GM21737 (cell line): ENCODE results near the gene FLACC1.
A peak's percentile ranks its signal among the peaks of the same experiment; 100 is the strongest.
"Not testable (repeated sequence)": the region's sequence is repeated elsewhere in the genome, so short reads cannot be mapped to it uniquely, and the experiment has no call there.

Experiments used
- ATAC-seq: cut with Tn5 transposase; IDR thresholded peaks from one replicate; pipeline ENCODE4 v1.9.1; 2021; ENCODE audit warnings: mild to moderate bottlenecking, moderate library complexity; ENCODE audit not compliant: unreplicated experiment

FLACC1 gene

DNA sequence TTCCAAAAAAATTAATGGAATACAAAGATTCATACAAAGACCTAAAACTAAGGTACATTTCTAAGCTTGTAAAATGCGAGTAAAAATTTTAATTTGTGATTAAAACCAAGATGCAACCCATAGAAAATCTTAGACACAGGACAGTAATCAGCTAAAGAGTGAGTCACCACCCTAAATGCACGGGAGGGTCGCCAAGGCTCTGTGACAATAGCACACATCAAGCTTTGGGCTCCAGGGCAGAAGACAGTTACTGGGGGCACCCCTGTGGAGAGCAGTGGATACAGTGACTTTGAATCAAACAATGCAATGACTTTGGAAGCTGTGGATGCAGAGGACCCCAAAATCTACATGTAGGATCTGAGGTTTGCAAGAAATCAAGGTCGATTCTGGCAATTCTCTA lies 7.5 kb downstream of the FLACC1 start:
- no peak for ATAC-seq

DNA sequence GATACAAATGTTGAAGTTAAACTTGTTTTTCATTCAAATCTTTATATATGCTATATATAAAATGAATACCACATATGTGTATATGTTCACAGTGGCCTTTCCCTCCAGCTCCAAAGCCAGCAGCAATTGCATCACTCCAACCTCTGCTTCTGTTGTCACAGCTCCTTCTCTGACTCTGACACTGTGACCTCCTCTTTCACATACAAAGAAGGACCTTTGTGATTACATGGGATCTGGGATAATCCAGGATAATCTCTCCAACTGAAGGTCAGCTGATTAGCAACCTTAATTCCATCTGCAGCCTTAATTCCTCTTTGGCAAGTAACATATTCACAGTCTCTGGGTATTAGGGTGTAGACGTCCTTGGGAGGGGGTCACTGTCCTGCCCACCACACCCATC lies 8.4 kb downstream of the FLACC1 start:
- ATAC-seq = no peak

DNA sequence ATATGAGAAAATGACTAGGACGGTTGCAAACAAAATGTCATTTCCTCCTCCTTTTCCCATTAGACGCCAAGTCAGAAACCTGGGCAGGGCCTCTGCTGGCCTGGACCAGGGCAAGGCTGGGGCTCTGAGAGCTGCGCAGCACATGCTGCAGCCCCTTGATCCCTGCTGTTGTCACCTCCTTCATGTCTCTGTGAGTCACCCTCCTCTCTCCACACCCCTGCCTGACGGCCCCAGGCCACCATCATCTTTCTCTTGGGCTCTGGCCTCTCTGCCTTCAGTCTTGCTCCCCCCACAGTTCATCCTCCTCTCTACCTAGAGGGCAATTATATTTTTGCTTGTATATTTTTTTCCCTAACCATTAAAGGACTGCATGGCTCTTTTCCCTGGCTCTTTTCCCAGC lies 10.0 kb downstream of the FLACC1 start:
- no peak for ATAC-seq

DNA sequence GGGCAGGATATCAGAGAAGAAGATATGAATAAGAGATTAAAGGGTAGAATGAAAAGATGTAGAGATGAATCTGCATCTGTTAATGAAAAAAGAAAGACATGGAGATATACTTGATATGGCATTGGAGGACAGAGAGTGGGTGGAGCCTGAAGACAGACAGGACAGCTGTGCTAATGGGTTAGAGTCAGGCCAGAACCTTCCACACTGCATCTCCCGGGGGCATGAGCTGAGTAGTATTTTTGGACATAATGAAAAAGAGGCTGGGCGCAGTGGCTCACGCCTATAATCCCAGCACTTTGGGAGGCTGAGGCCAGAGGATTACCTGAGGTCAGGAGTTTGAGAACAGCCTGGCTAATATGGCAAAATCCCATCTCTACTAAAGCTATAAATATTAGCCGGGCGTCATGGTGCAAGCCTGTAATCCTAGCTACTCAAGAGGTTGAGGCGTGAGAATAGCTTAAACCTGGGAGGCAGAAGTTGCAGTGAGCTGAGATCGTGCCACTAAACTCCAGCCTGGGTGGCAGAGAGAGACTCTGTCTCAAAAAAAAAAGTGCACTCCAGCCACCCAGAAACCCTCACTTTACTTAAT lies 11.4 kb downstream of the FLACC1 start:
- no peak for ATAC-seq

DNA sequence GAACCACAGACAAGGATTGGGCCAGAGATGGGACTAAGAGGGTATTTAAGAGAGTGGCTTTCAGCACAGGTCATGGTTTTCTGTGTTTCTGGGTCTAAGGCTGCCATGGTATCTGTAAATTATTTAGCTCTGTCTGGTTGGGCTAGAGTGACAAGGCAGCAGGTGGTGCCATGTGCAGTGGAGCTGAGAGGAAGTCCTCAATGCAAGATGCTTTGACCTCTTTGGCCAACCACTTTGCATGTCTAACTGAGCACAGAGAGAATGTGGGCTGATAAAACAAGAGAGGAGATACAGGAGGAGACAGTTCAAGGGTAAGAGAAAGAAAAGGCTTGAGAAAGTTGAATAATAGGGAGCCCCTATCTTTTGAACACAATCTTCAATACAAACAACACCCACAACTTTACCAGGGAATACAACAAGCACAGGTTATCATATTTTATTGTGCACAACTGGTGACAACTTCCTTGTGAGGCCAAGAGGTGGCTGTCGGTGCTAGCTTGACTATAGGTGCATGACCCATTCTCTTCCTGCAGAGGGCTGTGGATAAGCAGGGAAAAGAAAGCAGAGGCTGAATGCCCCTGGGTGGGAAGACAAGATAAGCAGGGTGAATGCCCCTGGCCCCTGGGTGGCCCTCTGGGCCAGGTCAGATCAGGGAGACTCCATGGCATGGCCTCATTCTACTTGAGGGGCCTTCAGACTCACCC lies 12.3 kb downstream of the FLACC1 start:
- peak; percentile 94 for ATAC-seq

DNA sequence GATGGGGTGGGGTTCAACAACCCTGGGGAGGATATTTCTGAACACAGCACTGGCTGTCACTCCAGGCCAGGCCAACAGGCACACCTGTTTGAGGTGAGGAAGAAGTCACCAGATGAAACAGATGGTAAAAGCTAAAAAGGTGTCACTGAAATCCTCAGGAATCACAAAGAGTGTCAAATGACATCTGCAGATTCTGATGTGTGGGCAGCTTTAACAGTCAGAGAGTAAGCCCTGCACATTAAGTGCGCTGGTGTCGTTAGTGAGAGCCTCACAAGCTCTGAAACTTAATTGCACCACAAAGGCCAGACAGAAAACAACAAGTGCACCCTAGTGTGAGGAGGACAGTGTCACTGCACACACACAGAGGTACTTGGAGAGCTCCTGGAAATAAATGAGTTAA lies 13.6 kb downstream of the FLACC1 start:
- no peak for ATAC-seq

DNA sequence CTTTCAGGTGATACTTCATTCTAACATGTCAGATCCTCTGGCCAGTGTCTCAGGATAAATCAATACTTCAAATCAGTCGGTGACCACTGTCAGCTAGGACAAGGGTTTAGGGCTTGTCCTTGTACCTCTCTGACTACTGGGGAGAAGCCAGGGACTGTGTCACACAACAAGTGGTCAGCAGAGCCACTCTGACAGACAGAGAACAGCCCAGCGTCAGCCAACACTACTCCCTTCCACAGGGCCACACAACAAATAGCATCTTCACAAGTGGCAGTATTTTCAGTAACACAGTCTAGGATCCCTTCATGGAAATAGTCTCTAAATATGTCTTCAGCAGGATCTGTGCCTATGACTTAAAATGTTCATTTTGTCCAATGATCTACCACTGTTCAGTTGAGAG lies 14.2 kb downstream of the FLACC1 start:
- ATAC-seq = no peak

DNA sequence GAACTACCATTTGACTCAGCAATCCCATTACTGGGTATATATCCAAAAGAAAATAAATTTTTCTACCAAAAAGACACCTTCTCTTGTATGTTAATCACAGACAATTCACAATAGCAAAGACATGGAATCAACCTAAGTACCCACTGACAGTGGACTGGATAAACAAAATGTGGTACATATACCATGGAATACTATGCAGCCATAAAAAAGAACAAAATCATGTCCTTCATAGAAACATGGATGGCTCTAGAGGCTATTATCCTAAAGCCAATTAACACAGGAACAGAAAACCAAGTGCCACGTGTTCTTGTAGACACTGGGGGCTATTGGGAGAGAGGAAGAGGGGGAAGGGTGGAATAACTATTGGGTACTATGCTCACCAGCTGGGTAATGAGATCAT lies 27.7 kb downstream of the FLACC1 start:
- no peak for ATAC-seq

DNA sequence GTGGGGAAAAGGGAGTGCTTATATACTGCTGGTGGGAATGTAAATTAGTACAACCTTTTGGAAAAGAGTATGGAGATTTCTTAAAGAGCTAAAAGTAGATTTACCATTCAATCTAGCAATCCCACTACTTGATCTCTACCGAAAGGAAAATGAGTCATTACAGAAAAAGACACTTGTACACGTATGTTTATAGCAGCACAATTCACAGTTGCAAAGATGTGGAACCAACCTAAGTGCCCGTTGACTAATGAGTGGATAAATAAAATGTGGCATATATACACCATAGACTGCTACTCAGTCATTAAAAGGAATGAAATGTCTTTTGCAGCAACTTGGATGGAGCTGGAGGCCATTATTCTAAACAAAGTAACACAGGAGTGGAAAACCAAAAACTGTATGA lies 29.5 kb downstream of the FLACC1 start:
- no peak for ATAC-seq

DNA sequence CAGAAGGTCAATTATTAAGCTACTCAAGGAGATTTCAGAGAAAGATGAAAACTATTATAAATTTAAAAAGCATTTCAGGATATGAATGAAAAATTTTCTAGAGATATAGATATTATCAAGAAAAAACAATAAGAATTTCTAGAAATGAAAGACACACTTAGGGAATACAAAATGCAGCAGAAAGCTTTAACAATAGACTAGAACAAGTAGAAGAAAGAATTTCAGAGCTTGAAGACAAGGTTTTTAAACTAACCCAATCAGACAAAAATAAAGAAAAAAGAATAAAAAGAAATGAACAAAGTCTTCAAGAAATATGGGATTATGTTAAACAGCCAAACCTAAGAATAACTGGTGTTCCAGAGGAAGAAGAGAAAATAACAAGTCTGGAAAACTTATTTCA lies 34.4 kb downstream of the FLACC1 start:
- ATAC-seq = no peak

DNA sequence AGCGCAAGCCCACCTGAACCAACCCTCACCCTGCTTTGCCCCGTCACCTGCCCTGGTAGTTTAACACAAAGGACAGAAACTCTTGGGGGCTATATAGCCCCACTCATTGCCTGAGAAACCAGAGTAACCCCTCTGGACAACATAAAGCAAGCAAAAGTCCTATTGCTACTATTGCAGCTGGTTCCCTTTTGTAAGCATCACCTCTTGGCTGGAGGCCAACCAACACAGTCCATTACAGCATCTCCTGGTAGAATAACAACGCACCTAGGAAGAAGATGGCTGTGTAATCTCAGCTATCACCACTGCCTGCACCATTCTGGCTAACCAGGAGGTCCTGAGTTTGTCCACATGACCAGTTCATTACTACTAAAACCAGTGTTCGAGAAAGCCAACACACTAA lies 36.4 kb downstream of the FLACC1 start:
- no peak for ATAC-seq

DNA sequence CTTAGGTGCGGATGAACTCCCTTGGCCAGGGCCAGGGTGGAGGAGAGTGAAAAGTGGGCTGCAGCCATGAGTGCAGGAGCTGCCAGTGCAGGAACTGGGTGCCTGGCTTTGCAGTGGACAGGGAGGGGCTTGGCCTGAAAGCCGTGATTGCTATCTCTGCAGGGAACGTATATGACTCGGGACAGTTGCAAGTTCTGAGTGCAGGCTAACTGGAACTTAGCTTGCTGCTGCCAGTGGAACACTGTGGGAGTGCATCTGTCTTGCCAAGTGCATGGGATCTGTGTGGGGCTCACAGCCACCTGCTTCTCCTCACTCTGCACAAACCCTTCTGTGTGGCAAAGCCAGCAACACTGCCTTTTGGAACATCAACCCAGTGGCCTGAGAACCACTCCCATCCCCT lies 36.9 kb downstream of the FLACC1 start:
- no peak for ATAC-seq

DNA sequence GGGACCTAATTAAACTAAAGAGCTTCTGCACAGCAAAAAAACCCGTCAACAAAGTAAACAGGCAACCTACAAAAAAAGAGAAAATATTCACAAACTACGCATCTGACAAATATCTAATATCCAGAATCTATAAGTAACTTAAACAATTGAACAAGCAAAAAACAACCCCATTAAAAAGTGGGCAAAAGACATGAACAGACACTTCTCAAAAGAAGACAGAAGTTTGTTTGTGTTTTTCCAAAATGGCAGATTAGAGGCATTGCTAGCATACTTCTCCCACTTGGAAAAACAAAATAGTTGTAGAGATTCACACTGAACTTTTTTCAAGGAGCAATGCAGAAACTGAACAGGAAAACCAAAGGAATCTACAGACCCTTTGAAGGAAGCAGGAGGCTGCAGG lies 37.6 kb downstream of the FLACC1 start:
- no peak for ATAC-seq

DNA sequence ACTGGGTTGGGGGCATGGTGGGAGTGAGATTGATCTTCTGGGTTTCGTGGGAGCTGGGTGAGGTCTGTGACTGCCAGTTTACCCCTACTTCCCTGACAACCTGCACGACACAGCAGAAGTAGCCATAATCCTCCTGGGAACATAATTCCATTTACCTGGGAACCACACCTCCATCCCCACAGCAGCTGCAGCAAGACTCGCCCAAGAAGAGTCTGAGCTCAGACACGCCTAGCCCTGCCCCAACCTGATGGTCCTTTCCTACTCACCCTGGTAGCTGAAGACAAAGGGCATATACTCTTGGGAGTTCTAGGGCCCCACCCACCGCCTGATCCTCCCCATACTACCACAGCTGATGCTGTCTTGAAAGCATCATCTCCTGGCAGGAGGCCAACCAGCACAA lies 43.8 kb downstream of the FLACC1 start:
- ATAC-seq = no peak

DNA sequence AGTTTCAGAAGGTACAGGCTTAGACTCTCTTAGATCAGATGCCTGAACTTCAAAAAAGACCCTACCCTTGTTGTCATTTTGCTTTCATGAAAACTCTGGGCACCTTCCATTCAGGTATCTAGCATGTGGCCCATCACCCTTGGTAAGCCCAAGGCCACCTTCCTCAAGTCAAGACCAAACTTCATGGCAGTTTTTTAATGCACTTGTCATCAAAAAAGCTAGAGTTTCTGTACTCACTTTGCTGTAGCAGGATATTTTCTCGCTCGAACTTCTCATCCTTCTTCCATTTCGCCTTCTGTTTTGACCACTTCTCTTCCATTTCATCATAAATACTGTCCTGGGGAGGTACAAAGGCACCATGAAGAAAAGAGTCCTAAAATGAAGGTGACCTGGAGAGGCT lies 48.2 kb downstream of the FLACC1 start:
- no peak for ATAC-seq

DNA sequence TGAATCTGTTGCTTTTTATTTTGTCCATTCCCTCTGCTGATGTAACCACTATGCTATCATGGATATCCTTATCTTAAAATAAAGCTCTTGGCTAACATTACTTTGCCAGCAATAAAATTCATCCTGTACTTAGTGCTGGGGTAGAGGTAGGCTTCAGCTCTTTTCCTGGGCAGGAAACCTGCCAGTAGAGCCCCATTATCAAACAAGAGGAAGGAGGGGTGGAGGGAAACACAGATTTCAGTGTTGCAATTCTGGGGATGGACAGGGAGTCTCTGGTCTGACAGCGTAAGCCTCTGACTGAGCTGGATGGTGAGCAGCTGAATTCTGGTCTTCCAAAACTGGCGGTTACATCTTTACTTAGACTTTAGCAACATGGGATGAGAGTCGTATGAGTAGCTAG lies 49.3 kb downstream of the FLACC1 start:
- ATAC-seq = no peak

DNA sequence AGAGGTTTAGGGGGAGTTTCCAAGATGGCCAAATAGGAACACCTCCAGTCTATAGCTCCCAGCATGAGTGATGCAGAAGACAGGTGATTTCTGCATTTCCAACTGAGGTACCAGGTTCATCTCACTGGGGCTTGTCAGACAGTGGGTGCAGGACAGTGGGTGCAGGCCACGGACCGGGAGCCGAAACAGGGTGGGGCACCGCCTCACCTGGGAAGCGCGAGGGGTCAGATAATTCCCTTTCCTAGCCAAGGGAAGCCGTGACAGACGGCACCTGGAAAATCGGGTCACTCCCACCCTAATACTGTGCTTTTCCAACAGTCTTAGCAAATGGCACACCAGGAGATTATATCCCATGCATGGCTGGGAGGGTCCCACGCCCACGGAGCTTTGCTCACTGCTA lies 57.2 kb downstream of the FLACC1 start:
- ATAC-seq = not testable (repeated sequence)

DNA sequence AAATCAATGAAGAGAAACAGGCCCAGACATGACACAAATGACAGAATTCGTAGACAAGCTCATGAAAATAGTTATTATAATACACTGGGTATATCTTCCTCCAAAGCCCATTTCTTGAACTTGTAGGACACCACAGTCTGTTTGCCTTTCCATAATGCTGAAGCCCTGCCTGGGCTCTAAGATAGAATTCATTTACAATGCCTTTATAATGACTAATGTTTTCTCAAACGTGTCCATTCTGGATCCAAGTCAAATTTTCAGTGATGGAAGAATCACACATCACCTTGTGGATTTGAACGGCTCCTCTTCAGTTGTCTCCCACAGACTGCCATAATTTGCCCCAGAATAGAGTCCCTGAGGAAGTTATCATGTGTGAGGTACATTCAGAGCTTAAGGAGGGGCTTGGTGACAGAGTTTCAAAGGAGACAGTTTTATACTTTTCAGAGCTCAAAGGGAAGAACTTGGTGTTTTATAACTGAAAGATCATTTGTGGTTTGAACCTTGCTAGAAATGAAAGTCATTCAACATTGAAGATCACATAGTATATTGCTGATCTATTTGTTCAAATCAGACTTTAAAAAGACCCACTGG lies 58.6 kb downstream of the FLACC1 start:
- ATAC-seq = no peak

DNA sequence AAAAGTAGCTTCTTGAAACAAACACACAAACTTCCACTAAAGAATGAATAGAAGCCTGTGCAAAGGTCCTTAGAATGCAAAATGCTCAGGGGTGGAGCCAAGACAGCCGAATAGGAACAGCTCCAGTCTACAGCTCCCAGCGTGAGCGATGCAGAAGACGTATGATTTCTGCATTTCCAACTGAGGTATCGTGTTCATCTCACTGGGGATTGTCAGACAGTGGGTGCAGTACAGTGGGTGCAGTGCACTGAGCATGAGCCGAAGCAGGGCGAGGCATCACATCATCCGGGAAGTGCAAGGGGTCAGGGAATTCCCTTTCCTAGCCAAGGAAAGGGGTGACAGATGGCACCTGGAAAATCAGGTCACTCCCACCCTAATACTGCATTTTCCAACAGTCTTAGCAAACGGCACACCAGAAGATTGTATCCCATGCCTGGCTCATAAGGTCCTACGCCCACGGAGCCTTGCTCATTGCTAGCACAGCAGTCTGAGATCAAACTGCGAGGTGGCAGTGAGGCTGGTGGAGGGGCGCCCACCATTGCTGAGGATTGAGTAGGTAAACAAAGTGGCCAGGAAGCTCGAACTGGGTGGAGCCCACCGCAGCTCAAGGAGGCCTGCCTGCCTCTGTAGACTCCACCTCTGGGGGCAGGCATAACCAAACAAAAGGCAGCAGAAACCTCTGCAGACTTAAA lies 66.5 kb downstream of the FLACC1 start:
- ATAC-seq = not testable (repeated sequence)

DNA sequence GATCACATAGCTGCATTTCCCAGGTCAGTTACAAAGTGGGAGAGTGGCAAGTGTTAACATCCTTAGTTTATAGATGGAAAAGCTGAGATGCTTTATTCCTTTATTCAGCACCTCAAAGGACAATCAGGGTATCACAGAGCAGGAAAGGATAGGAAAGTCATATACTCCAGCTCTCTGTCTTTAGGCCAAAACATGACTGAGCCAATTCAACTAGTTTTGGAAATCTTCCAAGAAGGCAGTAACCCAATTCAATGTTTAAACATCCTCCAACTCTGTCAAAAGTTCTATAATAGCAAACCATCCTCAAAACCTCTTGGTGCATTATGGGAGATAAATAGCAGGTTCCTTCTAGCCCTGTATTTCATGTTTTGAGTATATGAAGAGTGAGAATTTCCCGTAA lies 71.6 kb downstream of the FLACC1 start:
- ATAC-seq = no peak

DNA sequence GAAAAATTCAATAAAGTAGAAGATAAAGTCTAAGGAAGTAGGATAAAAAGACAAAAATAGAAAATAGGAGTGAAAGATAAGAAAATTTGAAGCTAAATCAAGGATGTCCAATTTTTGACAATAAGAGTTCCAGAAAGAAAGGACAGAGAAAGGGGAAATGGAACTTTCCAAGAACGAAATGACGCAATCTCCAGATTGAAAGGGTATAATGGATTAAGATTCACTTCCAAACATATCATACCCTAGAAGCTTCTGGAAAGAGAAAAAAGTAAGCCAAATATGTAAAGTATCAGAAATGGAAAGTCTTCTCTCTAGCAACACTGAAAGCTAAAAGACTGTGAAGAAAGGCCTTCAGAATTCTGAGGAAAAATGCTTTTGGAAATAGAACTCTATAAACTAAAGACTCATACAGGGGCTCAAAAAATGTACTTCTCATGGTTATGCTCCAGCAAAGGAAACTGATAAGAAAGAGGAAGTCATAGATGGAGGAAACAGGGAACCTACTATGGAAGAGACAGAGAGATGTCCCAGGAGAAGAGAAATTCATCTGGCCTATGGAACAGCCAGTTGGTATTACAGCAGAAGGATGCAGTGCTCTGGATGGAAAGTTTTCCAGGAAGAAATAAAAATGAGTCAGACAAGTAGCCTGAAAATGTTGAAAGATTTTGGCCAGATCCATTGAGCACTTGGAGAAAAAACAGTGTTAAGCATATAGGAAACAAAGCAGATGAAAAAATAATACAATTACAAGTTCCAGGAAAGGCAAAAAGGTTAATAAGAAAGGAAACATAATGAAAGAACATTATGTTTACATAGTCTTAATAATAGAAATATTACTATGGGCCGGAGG lies 76.7 kb downstream of the FLACC1 start:
- ATAC-seq = no peak
